SKM-1 (cell line): ENCODE results near the gene FRMD4A.
"Not testable (repeated sequence)": the region's sequence is repeated elsewhere in the genome, so short reads cannot be mapped to it uniquely, and the experiment has no call there.

Source experiments
- DNase-seq: peaks from one replicate; lab custom pipeline; 2025; ENCODE audit not compliant: unreplicated experiment; lab: John Stamatoyannopoulos, UW

The FRMD4A gene

GRCh38 chr10:14244147-14244546, 86.6 kb downstream of the FRMD4A start:
- DNase-seq: no peak

DNA sequence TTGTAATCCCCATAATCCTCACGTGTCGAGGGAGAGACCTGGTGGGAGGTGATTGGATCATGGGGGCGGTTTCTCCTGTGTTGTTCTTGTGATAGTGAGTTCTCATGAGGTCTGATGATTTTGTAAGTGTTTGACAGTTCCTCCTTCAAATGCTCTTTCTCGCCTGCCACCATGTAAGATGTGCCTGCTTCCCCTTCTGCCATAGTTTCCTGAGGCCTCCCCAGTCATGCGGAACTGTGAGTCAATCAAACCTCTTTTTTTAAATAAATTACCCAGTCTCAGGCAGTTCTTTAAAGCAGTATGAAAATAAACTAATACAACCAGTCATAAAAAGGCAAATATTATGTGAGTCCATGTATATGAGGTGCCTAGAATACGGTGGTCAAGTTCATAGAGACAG, 87.5 kb downstream of the FRMD4A start:
- DNase-seq: no peak

GRCh38 chr10:14241196-14241595, 89.5 kb downstream of the FRMD4A start:
- DNase-seq: no peak

DNA sequence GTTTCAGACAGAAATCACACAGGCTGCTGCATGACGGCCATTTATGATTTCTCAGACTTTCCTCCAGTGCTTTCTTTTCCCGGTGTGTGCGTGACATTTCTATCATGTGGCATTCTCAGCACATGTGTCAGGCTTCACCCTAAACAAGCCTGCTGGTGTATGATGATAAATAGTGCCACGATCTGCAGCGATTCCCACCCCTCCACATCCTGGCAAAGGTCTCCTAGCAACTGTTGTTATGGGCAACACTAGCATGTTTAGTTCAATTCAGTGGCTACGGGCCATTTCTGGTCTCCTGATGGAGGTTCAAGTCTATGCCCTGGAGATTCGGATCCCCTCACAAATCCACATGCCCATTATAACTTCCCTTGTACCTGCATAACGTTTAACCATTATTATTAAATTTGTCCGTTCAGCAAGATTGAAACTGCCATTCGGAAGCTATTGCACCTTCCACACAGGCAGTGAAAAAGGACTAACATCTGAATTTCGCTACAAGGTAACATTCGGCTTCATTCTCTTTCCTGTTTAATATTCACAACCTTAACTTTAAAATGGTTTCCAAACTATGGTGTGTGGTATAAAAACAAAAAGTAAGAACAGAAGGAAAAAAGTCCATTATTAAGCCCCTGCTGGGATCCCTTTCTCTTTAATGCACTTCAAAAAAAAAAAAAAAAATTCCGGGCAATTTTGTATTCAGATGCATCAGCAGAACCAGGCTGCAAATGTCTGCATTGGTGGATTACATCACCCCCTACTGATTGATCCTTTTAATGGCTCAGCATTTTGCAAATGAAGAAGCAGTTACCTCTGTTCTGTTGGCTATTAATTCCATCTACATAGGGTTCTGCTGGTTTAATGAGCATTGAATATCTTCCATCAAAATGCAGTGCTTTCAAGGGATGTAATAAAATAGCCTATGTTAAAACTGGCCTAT, 90.2 kb downstream of the FRMD4A start:
- no peak for DNase-seq

DNA sequence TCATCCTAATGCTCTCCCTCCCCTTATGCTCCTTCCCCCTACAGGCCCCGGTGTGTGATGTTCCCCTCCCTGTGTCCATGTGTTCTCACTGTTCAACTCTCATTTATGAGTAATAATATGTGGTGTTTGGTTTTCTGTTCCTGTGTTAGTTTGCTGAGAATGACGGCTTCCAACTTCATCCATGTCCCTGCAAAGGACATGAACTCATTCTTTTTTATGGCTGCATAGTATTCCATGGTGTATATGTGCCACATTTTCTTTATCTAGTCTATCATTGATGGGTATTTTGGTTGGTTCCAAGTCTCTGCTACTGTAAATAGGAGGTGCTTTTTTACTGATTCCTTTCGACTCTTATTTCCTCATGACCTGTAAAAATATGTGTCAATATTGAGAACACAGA, 92.1 kb downstream of the FRMD4A start:
- DNase-seq: not testable (repeated sequence)

DNA sequence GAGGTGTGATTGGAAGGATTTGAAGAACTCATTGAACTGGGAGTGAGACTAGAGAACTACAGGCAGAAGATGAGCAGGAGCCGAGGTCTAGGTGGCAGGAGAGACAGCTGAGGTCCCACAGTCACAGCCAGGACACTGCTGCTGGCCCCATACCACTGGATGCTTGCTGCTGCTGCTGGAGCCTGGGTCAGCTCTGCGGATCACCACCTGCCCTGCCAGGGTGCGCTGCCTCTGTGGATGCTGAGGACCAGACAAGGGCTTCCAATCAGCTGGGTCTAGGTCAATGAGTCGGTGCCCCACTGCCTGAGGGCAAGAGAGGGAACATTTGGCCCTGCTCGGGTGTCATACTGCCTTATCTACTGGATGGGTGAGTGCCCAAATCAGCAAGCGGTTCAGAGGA, 94.4 kb downstream of the FRMD4A start:
- no peak for DNase-seq

GRCh38 chr10:14235566-14236195, 95.0 kb downstream of the FRMD4A start:
- DNase-seq: no peak

GRCh38 chr10:14233566-14233965, 97.2 kb downstream of the FRMD4A start:
- no peak for DNase-seq

DNA sequence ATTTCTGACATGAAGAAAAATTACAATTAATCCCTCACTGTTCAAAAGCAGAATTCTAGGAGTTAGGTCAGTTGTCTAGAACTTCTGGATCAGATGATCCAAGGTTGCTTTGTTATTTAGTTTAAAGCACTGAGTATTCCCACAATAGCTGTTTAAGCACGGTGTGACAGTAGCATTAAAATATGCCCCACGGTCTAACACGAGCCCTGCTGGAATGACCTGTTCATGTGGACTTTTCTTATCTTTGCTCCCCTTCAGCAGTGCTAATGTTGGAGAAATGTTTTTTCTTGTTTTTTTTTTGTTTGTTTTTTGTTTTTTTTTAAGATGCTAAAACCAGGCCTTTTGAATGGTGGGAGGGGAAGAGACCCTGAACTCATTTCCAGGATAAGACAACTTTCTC, 101.9 kb downstream of the FRMD4A start:
- not testable (repeated sequence) for DNase-seq

DNA sequence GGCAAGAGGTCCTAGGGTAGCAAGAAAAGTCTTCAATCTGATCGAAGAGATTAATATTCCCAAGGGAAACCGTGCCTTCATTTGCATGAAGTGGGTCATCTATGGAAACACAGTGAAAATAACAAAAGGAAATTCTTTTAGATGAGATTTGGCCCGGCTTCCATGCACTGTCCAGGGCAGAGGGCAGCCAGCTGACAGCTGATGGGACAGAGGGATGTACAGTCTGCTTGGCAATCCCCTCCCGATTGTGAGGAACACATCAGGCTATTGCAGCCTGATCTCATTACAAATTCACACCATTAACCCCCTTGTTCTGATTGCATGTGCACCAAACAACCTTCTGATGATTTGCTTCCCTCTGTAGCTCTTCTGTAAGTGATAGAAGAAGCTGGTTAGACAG, 105.3 kb downstream of the FRMD4A start:
- DNase-seq: no peak

DNA sequence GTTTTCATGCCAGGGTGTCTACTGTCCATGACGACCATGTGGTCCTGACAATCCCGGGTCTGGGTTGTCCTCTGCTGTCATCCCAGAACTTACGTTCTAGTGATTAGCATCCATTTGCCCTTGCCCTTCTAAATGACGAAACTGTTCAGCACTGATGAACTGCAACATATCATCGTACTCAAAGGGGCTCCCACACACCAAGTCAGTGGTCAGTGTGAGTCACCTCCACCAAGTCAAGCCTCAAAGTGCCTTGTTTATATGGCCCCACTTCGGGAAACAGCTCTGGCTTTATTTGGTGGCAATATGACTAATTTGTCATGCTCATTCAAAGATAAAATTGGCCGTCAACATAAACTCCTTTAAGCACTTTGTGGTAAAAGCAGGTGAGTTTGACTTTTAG, 110.7 kb downstream of the FRMD4A start:
- DNase-seq: no peak

DNA sequence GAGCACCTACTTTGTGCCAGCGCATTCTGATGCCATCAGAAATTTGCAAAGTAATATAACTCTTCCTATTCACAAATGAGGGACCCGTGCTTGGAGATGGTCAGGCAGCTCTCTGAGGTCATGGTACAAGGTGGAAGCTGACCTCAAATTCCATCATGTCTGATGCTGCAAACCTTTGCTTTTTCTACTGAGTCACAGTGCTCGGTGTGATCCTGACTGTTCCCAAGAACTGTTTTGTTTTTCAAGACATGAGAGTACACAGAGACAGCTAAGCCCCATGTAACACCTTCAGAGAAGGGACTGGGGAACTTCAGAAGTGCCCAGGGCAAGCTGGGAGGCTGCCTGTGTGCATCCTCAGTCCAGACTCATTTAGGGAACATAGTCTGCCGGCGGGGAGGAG, 111.3 kb downstream of the FRMD4A start:
- DNase-seq: no peak

- DNase-seq: no peak
Observed at GRCh38 chr10:14215641-14216040, 115.1 kb downstream of the FRMD4A start.

DNA sequence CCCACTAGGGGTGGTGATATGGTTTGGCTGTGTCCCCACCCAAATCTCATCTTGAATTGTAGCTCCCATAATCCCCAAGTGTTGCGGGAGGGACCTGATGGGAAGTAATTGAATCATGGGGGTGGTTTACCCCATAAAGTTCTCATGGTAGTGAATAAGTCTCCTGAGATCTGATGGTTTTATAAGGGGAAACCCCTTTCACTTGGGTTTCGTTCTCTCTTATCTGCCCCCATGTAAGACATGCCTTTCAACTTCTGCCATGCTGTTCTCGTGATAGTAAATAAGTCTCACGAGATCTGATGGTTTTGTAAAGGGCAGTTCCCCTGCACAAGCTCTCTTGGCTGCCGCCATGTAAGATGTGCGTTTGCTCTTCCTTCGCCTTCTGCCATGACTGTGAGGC, 117.0 kb downstream of the FRMD4A start:
- DNase-seq: not testable (repeated sequence)

GRCh38 chr10:14211610-14212009, 119.1 kb downstream of the FRMD4A start:
- DNase-seq: no peak

- DNase-seq: no peak
Observed at GRCh38 chr10:14208231-14208630, 122.5 kb downstream of the FRMD4A start.

GRCh38 chr10:14205233-14205632, 125.5 kb downstream of the FRMD4A start:
- no peak for DNase-seq

- no peak for DNase-seq
Observed at GRCh38 chr10:14200698-14201544, 129.8 kb downstream of the FRMD4A start.

GRCh38 chr10:14199098-14199497, 131.6 kb downstream of the FRMD4A start:
- DNase-seq: not testable (repeated sequence)

GRCh38 chr10:14198078-14198477, 132.6 kb downstream of the FRMD4A start:
- DNase-seq: no peak

DNA sequence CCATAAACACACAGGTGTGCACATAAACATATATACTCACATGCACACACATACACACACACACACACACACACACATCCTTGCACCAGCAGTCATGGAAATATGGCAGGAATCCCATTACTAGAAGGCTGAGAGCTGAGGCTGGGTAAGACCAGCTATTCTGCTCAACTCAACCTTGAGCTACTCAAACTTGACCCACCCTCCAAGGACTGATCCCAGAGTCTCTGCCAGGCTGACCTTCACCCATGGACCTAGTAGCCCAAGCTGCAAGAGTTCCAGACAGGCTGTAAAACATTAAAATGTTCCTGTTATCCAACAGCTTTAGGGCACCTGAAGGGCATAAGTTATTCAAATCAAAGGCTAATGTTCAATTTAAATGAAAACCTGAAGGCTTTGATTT, 134.6 kb downstream of the FRMD4A start:
- no peak for DNase-seq
